Endothelial cell of umbilical vein (primary cell): ENCODE measurements around the gene LSM5. TPM values are rescaled to one million over a fixed set of nuclear protein-coding genes. Genes with fewer than 3 reads are reported as not detected.
A peak's percentile ranks its signal among the peaks of the same experiment; 100 is the strongest.

Experiments used
- BruUV-seq: library from RNA; stranded (reverse); fragments of 400-500 nt; replicated peaks from 2 replicates; lab custom pipeline; 2021; lab: Mats Ljungman, UMichigan
- CTCF ChIA-PET: fragments of 300-600, 350-600 bp; sonication (Branson Sonifier 250); formaldehyde crosslinking; loops from one replicate; lab custom pipeline; 2021; ENCODE audit warnings: antibody characterized with exemption, inconsistent platforms; lab: Charles Lee
- POLR2A ChIA-PET: fragments of 300-600, 350-600 bp; sonication (Branson Sonifier 250); formaldehyde crosslinking; loops from one replicate; lab custom pipeline; 2021; ENCODE audit warnings: antibody characterized with exemption, inconsistent platforms; lab: Charles Lee
- DNase-seq: peaks from one replicate; pipeline ENCODE4 v3.0.0-alpha.2; 2011; ENCODE audit warnings: low read depth, low spot score
- FAIRE-seq: peaks from 2 replicates; lab custom pipeline; 2011; peaks lifted over from hg19 to GRCh38; lab: Jason Lieb, UNC
- H2AFZ ChIP-seq: 2 replicates; pipeline ENCODE4 v1.6.0; 2012; ENCODE audit warnings: low read depth, low read length, control low read depth, inconsistent platforms
- H3K27ac ChIP-seq: 2 replicates; pipeline ENCODE4 v1.5.1; 2011; ENCODE audit warnings: low read depth, mild to moderate bottlenecking, control low read depth, low read length, moderate library complexity; ENCODE audit not compliant: insufficient read depth
- H3K27me3 ChIP-seq, 2 experiments: 2 replicates each; pipeline versions ENCODE4 v1.6.0 to v1.6.1; 2011; ENCODE audit warnings: low read length in 2 of 2, mixed read lengths in 1 of 2; ENCODE audit not compliant: control insufficient read depth in 2 of 2, insufficient read depth in 2 of 2
- H3K36me3 ChIP-seq, 2 experiments: 2 replicates in 1 of 2; 3 replicates in 1 of 2; pipeline ENCODE4 v1.5.1; 2011; ENCODE audit warnings: low read length in 2 of 2, mild to moderate bottlenecking in 1 of 2, moderate library complexity in 1 of 2; ENCODE audit not compliant: control insufficient read depth in 2 of 2, insufficient read depth in 2 of 2; ENCODE audit errors: extremely low read depth in 1 of 2
- H3K4me1 ChIP-seq: 3 replicates; pipeline ENCODE4 v1.5.1; 2011; ENCODE audit warnings: mild to moderate bottlenecking, low read length; ENCODE audit not compliant: control insufficient read depth, insufficient read depth; ENCODE audit errors: extremely low read depth
- H3K4me2 ChIP-seq: 2 replicates; pipeline ENCODE4 v1.6.1; 2011; ENCODE audit warnings: low read length, control low read depth, mixed read lengths; ENCODE audit not compliant: insufficient read depth
- H3K4me3 ChIP-seq, 3 experiments: fragments of 200-600 bp in 1 of 3; sonication (generic), shearing (Covaris generic) in 1 of 3; replicated peaks in 1 of 3; 2 replicates each; pipeline ENCODE4 v1.5.1; 2011 to 2016; ENCODE audit warnings: control low read depth in 3 of 3, low read length in 3 of 3, mild to moderate bottlenecking in 2 of 3, inconsistent platforms in 1 of 3, low read depth in 1 of 3, moderate library complexity in 1 of 3; ENCODE audit not compliant: insufficient read depth in 1 of 3
- H3K79me2 ChIP-seq: 2 replicates; pipeline ENCODE4 v1.6.0; 2012; ENCODE audit warnings: low read length, inconsistent platforms; ENCODE audit not compliant: control insufficient read depth, insufficient read depth
- H3K9ac ChIP-seq: replicated peaks from 2 replicates; pipeline ENCODE3; 2011; ENCODE audit warnings: low read length, control low read depth; ENCODE audit not compliant: insufficient read depth; ENCODE audit errors: extremely low read depth
- H3K9me1 ChIP-seq: replicated peaks from 3 replicates; pipeline ENCODE4 v1.6.0; 2011; ENCODE audit warnings: mild to moderate bottlenecking, low read length; ENCODE audit not compliant: control insufficient read depth, insufficient read depth; ENCODE audit errors: extremely low read depth
- H3K9me3 ChIP-seq: replicated peaks from 2 replicates; pipeline ENCODE4 v1.5.1; 2012; ENCODE audit warnings: low read length, inconsistent platforms; ENCODE audit not compliant: control insufficient read depth, insufficient read depth
- H4K20me1 ChIP-seq: replicated peaks from 2 replicates; pipeline ENCODE3; 2011; ENCODE audit warnings: mild to moderate bottlenecking, low read length; ENCODE audit not compliant: control insufficient read depth, insufficient read depth; ENCODE audit errors: extremely low read depth
- CTCF ChIP-seq, 2 donors: IDR thresholded peaks; 1 replicate in 1 of 2; 2 replicates in 1 of 2; pipeline ENCODE4 v1.5.1; 2011; ENCODE audit warnings: low read length in 2 of 2, mild to moderate bottlenecking in 2 of 2, moderate library complexity in 2 of 2, control low read depth in 1 of 2, inconsistent platforms in 1 of 2, low read depth in 1 of 2; ENCODE audit not compliant: insufficient read depth in 1 of 2; ENCODE audit errors: extremely low read depth in 1 of 2
- EZH2 ChIP-seq: IDR thresholded peaks from 2 replicates; pipeline ENCODE4 v1.6.1; 2012; ENCODE audit warnings: borderline replicate concordance, low read depth, mild to moderate bottlenecking, moderate library complexity, low read length, inconsistent platforms; ENCODE audit not compliant: severe bottlenecking
- FOS ChIP-seq: IDR thresholded peaks from 2 replicates; pipeline ENCODE4 v1.6.1; 2011; ENCODE audit warnings: mild to moderate bottlenecking, low read length, moderate library complexity, borderline replicate concordance; ENCODE audit not compliant: insufficient read depth
- GATA2 ChIP-seq: IDR thresholded peaks from 2 replicates; pipeline ENCODE4 v1.7.0; 2011; ENCODE audit warnings: low read depth, mild to moderate bottlenecking, moderate library complexity, mixed read lengths, low read length; ENCODE audit not compliant: insufficient read length, insufficient read depth
- JUN ChIP-seq: IDR thresholded peaks from 2 replicates; pipeline ENCODE4 v1.6.1; 2011; ENCODE audit warnings: borderline replicate concordance, low read depth; ENCODE audit not compliant: insufficient read length, insufficient read depth
- MAX ChIP-seq: IDR thresholded peaks from 2 replicates; pipeline ENCODE4 v1.6.1; 2011; ENCODE audit not compliant: insufficient read depth, insufficient read length
- MYC ChIP-seq: IDR thresholded peaks from one replicate; pipeline ENCODE4 v1.6.1; 2011; ENCODE audit warnings: mild to moderate bottlenecking, low read depth, low read length
- POLR2A ChIP-seq: IDR thresholded peaks from 2 replicates; pipeline ENCODE4 v1.6.1; 2012; ENCODE audit warnings: low read depth, mild to moderate bottlenecking, control low read depth, low read length
- POLR2AphosphoS5 ChIP-seq: IDR thresholded peaks from 2 replicates; pipeline ENCODE4 v1.6.1; 2012; ENCODE audit warnings: low read depth, mild to moderate bottlenecking, control low read depth, low read length, moderate library complexity; ENCODE audit not compliant: insufficient read depth
- dilution Hi-C: fragments of 300-500 bp; cut with MboI; formaldehyde crosslinking; loops from one replicate; pipeline ENCODE4 v1.15.0; 2019; ENCODE audit warnings: low sequenced_read_pairs; ENCODE audit not compliant: extremely low pct_ligation_motif_present
- intact Hi-C: fragments of 100-400 bp; cut with micrococcal nuclease; formaldehyde crosslinking; loops from one replicate; pipeline ENCODE4 v1.10.0; 2022
- polyA plus RNA-seq, 4 experiments: library from polyadenylated mRNA; depleted of rRNA in 3 of 4; stranded (reverse) in 3 of 4; unstranded in 1 of 4; fragments of >200 nt; gene quantifications; 2 replicates each; pipeline versions ENCODE4 v1.2.1 to v1.2.3, GENCODE V29; 2011 to 2012; ENCODE audit warnings: missing spikeins in 1 of 4
- total RNA-seq: library from RNA; stranded (reverse); gene quantifications from 2 replicates; pipeline ENCODE4 v1.2.3, GENCODE V29; 2021

LSM5 gene
- total and polyA plus RNA-seq, 2 donors (not counting 3 experiments of a cell fraction or from before 2014, with no cell fraction given): 36.3 to 68.1 TPM

DNA sequence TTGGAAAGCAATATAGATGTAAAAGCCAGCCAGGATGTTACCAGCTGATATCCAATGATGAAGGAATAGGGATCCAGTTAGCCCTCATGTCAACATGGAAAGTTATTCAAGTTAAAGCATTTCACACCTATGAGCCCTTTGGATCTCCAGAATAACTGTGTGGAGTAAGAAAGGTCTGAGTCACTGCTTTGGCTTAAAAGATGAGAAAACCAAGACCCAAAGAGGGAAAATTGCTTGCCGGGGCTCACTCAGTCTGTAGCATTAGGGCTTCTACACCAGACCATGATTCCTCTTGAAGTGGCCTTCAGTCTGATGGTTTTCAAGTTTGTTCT, 12.6 kb downstream of the LSM5 start:
- FAIRE-seq (peak; percentile 62), DNase-seq (no peak)
- Histone ChIP-seq H3K79me2 (no peaks in the 10 kb centered on the region), H3K9me3 (no peaks in the 10 kb centered on the region), H3K4me3 (no peak overlapping the region), H3K4me1 (peaks cover 6% of the 10 kb centered on the region), H3K9ac (no peak overlapping the region), H4K20me1 (no peaks in the 10 kb centered on the region), H3K27me3 (peaks cover 0 to 3% of the 10 kb centered on the region in 2 experiments), H3K9me1 (no peaks in the 10 kb centered on the region), H3K4me2 (no peak overlapping the region), H3K27ac (no peak overlapping the region), H2AFZ (no peak overlapping the region), H3K36me3 (no peaks in the 10 kb centered on the region)
- no TSS peak for BruUV-seq
- ChIA-PET POLR2A (no interaction called here), CTCF (interaction anchor here (0.7 to 4.1 kb wide), 3 partner anchors 10 to 267 kb away, joined by 3 to 163 read pairs (median 3); no protein-coding TSS in a partner anchor)
- TF ChIP-seq POLR2AphosphoS5 (no peak), CTCF (IDR thresholded peaks at IDR 0.05; ENCODE audit: extremely low read depth in 1 of 2, insufficient read depth in 1 of 2, low read depth in 1 of 2, low read length in 2 of 2) (no peak), FOS (no peak), GATA2 (no peak), POLR2A (no peak), MAX (no peak), MYC (no peak), JUN (no peak), EZH2 (no peak)
- dilution Hi-C loops: no loop called here
- intact Hi-C loops: loop anchor here (5.0 kb wide), 1 partner anchor 130 kb away; no protein-coding TSS in a partner anchor
